B cell (primary cell): Measurements from ENCODE around the gene RABEP2.

Experiments used
- EZH2 ChIP-seq: IDR thresholded peaks from 2 replicates; pipeline ENCODE4 v1.6.1; 2012; ENCODE audit warnings: borderline replicate concordance, low read depth, mild to moderate bottlenecking, moderate library complexity, low read length; ENCODE audit not compliant: insufficient read depth, poor library complexity, severe bottlenecking
- TF ChIP-seq, protein P1 (sequence below): fragments of 200-600 bp; IDR thresholded peaks from one replicate; pipeline ENCODE4 v1.8.0; 2022; ENCODE audit warnings: antibody characterized with exemption, mild to moderate bottlenecking

DNA sequence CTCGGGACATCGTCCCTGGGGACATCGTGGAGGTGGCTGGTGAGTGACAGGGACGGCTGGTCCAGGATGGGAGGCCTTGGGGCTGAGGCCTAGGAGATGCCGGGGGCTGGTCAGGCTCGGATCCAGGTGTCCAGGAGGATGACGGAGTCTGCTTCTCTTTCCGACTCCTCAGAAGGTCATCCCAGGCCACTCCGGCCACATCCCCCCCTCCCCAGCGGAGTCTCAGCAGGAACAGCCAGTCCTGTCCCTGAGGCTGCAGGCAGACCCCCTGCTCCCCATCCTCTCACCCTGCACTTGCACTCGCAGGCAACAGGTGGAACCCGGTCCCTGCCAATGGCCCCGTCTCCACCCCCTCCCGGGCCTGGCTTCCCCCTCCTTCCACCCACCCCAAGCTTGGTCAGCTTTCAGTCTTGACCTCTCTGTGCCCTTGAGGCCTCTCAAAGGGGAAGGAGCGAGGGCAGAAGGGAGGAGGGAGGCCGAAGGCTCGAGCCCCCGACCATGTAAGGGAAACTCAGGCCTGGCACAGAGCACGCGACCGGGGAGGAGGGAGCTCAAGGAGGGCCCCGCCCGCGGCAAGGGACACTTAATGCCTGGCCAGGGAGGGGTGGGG lies 42.4 kb downstream of the RABEP2 start:
- TF ChIP-seq, protein P1, sequence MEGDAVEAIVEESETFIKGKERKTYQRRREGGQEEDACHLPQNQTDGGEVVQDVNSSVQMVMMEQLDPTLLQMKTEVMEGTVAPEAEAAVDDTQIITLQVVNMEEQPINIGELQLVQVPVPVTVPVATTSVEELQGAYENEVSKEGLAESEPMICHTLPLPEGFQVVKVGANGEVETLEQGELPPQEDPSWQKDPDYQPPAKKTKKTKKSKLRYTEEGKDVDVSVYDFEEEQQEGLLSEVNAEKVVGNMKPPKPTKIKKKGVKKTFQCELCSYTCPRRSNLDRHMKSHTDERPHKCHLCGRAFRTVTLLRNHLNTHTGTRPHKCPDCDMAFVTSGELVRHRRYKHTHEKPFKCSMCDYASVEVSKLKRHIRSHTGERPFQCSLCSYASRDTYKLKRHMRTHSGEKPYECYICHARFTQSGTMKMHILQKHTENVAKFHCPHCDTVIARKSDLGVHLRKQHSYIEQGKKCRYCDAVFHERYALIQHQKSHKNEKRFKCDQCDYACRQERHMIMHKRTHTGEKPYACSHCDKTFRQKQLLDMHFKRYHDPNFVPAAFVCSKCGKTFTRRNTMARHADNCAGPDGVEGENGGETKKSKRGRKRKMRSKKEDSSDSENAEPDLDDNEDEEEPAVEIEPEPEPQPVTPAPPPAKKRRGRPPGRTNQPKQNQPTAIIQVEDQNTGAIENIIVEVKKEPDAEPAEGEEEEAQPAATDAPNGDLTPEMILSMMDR, result no peak
- no peak for TF ChIP-seq EZH2
